Brain microvascular endothelial cell (primary cell): ENCODE results near the gene ERBIN.
"Not testable (repeated sequence)": the region's sequence is repeated elsewhere in the genome, so short reads cannot be mapped to it uniquely, and the experiment has no call there.

Experiments
- DNase-seq: peaks from one replicate; pipeline ENCODE4 v3.0.0-alpha.2; 2020
- H3K27ac ChIP-seq: fragments of 250-450 bp; sonication (Bioruptor Pico); 2 replicates; pipeline ENCODE4 v1.5.1; 2020; ENCODE audit warnings: mild to moderate bottlenecking, moderate library complexity
- H3K27me3 ChIP-seq: fragments of 250-450 bp; sonication (Bioruptor Pico); replicated peaks from 2 replicates; pipeline ENCODE4 v1.5.1; 2020; ENCODE audit warnings: mild to moderate bottlenecking
- H3K36me3 ChIP-seq: fragments of 250-450 bp; sonication (Bioruptor Pico); replicated peaks from 2 replicates; pipeline ENCODE4 v1.5.1; 2020; ENCODE audit warnings: mild to moderate bottlenecking
- H3K4me3 ChIP-seq: 2 replicates; pipeline ENCODE4 v1.5.1; 2011; ENCODE audit warnings: low read depth, mild to moderate bottlenecking, control low read depth, low read length, moderate library complexity
- CTCF ChIP-seq: IDR thresholded peaks from 2 replicates; pipeline ENCODE4 v1.5.1; 2011; ENCODE audit warnings: low read depth, mild to moderate bottlenecking, moderate library complexity, low read length, control low read depth, inconsistent platforms; ENCODE audit errors: missing control alignments
- in situ Hi-C: cut with HindIII; loops from 2 replicates; pipeline ENCODE4 v1.10.0; 2017; ENCODE audit warnings: low sequenced_read_pairs, low pct_ligation_motif_present

ERBIN gene

GRCh38 chr5:65883461-65883860, 42.9 kb upstream of the ERBIN start:
- in situ Hi-C loops: no loop called here
- Histone ChIP-seq H3K27ac (no peak overlapping the region), H3K27me3 (no peaks in the 10 kb centered on the region), H3K36me3 (no peaks in the 10 kb centered on the region), H3K4me3 (no peak overlapping the region)
- no peak for TF ChIP-seq CTCF
- DNase-seq: no peak

DNA sequence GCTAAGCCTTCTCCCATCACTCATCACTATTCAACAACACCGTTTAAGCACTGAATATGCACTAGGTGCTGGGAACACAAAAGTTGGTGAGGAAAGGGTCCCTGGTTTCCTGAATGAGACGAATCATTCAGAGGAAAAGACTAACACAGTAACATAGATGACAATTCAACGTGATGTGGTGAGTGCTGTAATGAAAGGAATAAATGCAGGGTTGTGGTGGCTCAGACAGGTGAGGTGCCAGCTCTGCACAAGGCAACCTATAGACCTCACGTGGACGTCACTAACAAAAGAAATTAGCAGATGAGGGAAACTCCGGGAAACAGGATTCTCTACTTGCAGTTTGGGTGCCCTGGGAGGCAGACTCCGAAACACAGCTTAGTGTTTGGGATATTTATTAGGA, 40.0 kb upstream of the ERBIN start:
- no peak for DNase-seq
- Histone ChIP-seq H3K4me3 (no peak overlapping the region), H3K27ac (no peak overlapping the region), H3K27me3 (no peaks in the 10 kb centered on the region), H3K36me3 (no peaks in the 10 kb centered on the region)
- in situ Hi-C loops: no loop called here
- TF ChIP-seq CTCF: no peak

- in situ Hi-C loops, H3K36me3 ChIP-seq, H3K27ac ChIP-seq, H3K27me3 ChIP-seq, H3K4me3 ChIP-seq, DNase-seq: not testable (repeated sequence)
Measured at GRCh38 chr5:65892024-65892423, 34.4 kb upstream of the ERBIN start.

DNA sequence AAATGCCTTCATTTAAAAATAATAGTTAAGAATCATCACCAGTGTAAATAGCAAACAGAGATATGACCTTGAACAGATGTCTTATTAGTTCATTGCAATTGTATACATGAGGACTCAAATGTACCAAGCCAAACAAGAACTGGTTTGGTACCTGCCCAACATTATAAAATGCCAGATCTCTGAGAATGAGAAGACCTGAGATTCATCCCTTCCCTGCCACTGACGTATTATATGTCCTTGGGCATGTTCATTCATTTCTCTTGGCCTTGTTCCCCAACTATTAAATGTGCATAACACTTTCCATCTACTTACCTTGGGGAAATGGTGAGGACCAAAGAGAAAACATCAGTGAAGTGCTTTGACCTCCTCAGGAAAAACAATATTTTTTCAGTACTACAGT, 33.6 kb upstream of the ERBIN start:
- in situ Hi-C loops: no loop called here
- Histone ChIP-seq H3K4me3 (no peak overlapping the region), H3K27ac (no peak overlapping the region), H3K27me3 (no peaks in the 10 kb centered on the region), H3K36me3 (no peaks in the 10 kb centered on the region)
- no peak for TF ChIP-seq CTCF
- no peak for DNase-seq

DNA sequence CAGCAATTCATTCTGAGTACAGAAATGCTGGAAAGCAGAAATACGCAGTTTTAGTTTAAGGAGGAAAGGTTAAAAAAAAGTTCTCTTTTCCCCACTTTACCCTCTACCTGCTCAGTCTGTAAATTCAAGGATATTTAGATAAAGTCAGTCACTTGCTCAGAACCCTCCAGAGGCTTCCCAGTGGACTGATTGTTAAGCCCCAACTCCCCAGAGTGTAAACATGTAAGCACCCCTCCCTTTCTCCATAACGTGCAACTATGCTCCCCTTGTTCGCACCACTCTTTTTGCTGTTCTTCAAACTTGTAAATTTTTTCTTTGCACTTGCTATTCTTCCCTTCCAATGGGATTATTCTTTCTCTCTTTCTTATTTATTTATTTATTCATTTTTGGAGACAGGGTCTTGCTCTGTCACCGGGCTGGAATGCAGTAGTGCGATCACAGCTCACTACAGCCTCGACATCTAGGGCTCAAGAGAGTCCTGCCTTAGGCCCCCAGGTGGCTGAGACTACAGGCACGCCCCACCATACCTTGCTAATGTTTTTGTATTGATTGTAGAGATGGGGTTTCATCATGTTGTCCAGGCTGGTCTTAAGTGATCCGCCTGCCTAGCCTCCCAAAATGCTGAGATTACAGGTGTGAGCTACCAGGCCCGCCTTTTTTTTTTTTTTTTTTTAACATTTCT, 32.5 kb upstream of the ERBIN start:
- Histone ChIP-seq H3K36me3 (no peaks in the 10 kb centered on the region), H3K4me3 (no peak overlapping the region), H3K27me3 (no peaks in the 10 kb centered on the region), H3K27ac (no peak overlapping the region)
- in situ Hi-C loops: no loop called here
- DNase-seq: no peak
- no peak for TF ChIP-seq CTCF

DNA sequence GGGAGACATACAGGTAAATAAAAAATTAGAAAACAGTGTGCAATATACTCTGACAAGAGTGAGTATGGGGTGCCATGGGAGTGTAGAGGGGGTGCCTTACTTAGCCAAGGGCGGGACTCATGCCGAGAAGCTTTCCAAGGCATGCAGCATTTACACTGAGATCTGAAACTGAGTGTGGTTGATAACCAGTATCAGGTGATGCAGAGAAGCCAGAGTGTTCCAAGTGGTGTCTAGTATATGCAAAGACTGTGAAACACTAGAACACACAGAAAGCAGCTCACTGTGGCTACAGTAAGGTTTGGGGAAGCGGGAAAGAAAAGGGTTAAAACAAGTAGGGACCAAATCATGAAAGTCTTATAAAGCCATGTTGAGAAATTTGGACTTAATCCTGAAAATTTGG, 30.5 kb upstream of the ERBIN start:
- no peak for TF ChIP-seq CTCF
- Histone ChIP-seq H3K27me3 (no peaks in the 10 kb centered on the region), H3K36me3 (no peaks in the 10 kb centered on the region), H3K4me3 (no peak overlapping the region), H3K27ac (no peak overlapping the region)
- in situ Hi-C loops: no loop called here
- DNase-seq: no peak
